Measurements from ENCODE around the gene SORBS2.

GRCh38 chr4:185729391-185729804 lies 82.6 kb downstream of the SORBS2 start:
- no peak for TF ChIP-seq ZNF70 (CRISPR knock-in tag; IDR thresholded peaks at IDR 0.05)
- no peak for TF ChIP-seq ZFP30 (CRISPR knock-in tag; IDR thresholded peaks at IDR 0.05)
- TF ChIP-seq PATZ1 (CRISPR knock-in tag; IDR thresholded peaks at IDR 0.05; ENCODE audit: borderline replicate concordance), result no peak
- no peak for TF ChIP-seq OSR1 (CRISPR knock-in tag; IDR thresholded peaks at IDR 0.05)
- TF ChIP-seq ARNTL (CRISPR knock-in tag; IDR thresholded peaks at IDR 0.05; ENCODE audit: borderline replicate concordance, low read depth), result no peak
- no peak for TF ChIP-seq PPARA (CRISPR knock-in tag; IDR thresholded peaks at IDR 0.05; ENCODE audit: borderline replicate concordance)
- no peak for TF ChIP-seq ZNF8 (CRISPR knock-in tag; IDR thresholded peaks at IDR 0.05)
- no peak for TF ChIP-seq TCF4 (CRISPR knock-in tag; IDR thresholded peaks at IDR 0.05; ENCODE audit: borderline replicate concordance)

Measured in SK-N-SH treated with all-trans-retinoic acid at 6 μM for 48 hours (cell line).